GM23248 (cell line): Measurements from ENCODE around the gene FBXO24.

Experiments
- EZH2 ChIP-seq: fragments of 200-600 bp; sonication (generic); IDR thresholded peaks from 2 replicates; pipeline ENCODE4 v1.6.1; 2018; ENCODE audit warnings: antibody characterized with exemption, mild to moderate bottlenecking; ENCODE audit not compliant: insufficient read depth, poor library complexity, severe bottlenecking
- EZH2phosphoT487 ChIP-seq: fragments of 200-600 bp; sonication (generic); IDR thresholded peaks from 2 replicates; pipeline ENCODE4 v1.6.1; 2018; ENCODE audit warnings: antibody characterized with exemption, moderate library complexity, mild to moderate bottlenecking, low read depth; ENCODE audit not compliant: insufficient read depth

- TF ChIP-seq EZH2phosphoT487 (no peak), EZH2 (no peak)
Observed at GRCh38 chr7:100566018-100566531, 20.1 kb upstream of the FBXO24 start.
